Measurements from ENCODE around the gene MPO.

The MPO gene

GRCh38 chr17:58306131-58306951, 25.6 kb upstream of the MPO start:
- DNase-seq, result no peak

GRCh38 chr17:58305626-58306025, 24.9 kb upstream of the MPO start:
- no peak for DNase-seq

- no peak for DNase-seq
Observed at GRCh38 chr17:58304750-58305486, 24.2 kb upstream of the MPO start.

GRCh38 chr17:58303971-58304749, 23.4 kb upstream of the MPO start:
- peak; percentile 60 to 67 for DNase-seq

GRCh38 chr17:58302919-58303585, 22.3 kb upstream of the MPO start:
- no peak for DNase-seq

- no peak for DNase-seq
Observed at GRCh38 chr17:58302171-58302918, 21.6 kb upstream of the MPO start.

GRCh38 chr17:58301504-58302150, 20.9 kb upstream of the MPO start:
- DNase-seq, result no peak

- no peak for DNase-seq
Observed at GRCh38 chr17:58300336-58300735, 19.6 kb upstream of the MPO start.

- DNase-seq, result no peak
Observed at GRCh38 chr17:58294034-58294433, 13.3 kb upstream of the MPO start.

GRCh38 chr17:58291246-58291645, 10.5 kb upstream of the MPO start:
- no peak for DNase-seq

GRCh38 chr17:58289869-58290268, 9.1 kb upstream of the MPO start:
- no peak for DNase-seq

GRCh38 chr17:58285422-58285810, 4.7 kb upstream of the MPO start:
- no peak for DNase-seq

GRCh38 chr17:58284613-58285421, 4.1 kb upstream of the MPO start:
- no peak for DNase-seq

GRCh38 chr17:58283674-58284612, 3.2 kb upstream of the MPO start:
- DNase-seq, result no peak

GRCh38 chr17:58282442-58282841, 1.7 kb upstream of the MPO start:
- no peak for DNase-seq

- DNase-seq, result no peak
Observed at GRCh38 chr17:58281511-58282011, 826 bp upstream of the MPO start.

GRCh38 chr17:58279736-58280479, 827 bp downstream of the MPO start:
- DNase-seq, result no peak

- DNase-seq, result peak in 1 of 2 donors; percentile 37
Observed at GRCh38 chr17:58279016-58279711, 1.6 kb downstream of the MPO start.
